Keratinocyte (primary cell): ENCODE measurements around the gene KRTAP10-4. TPM values are rescaled to one million over a fixed set of nuclear protein-coding genes. Genes with fewer than 3 reads are reported as not detected.
"Not testable (repeated sequence)": the region's sequence is repeated elsewhere in the genome, so short reads cannot be mapped to it uniquely, and the experiment has no call there.

Source experiments
- DNase-seq: peaks from one replicate; pipeline ENCODE4 v3.0.0-alpha.2; 2011; ENCODE audit warnings: low read depth, missing footprints, low spot score
- FAIRE-seq: peaks from 2 replicates; lab custom pipeline; 2011; peaks lifted over from hg19 to GRCh38; lab: Jason Lieb, UNC
- H2AFZ ChIP-seq: 2 replicates; pipeline ENCODE4 v1.6.0; 2012; ENCODE audit warnings: low read length, control low read depth, inconsistent platforms; ENCODE audit not compliant: control insufficient read depth
- H3K27ac ChIP-seq: 2 replicates; pipeline ENCODE4 v1.5.1; 2011; ENCODE audit warnings: low read length; ENCODE audit not compliant: control insufficient read depth, insufficient read depth
- H3K27me3 ChIP-seq: 3 replicates; pipeline ENCODE4 v1.6.0; 2011; ENCODE audit warnings: low read length; ENCODE audit not compliant: control insufficient read depth, insufficient read depth; ENCODE audit errors: extremely low read depth
- H3K36me3 ChIP-seq, 2 experiments: 2 replicates in 1 of 2; 3 replicates in 1 of 2; pipeline ENCODE4 v1.5.1; 2011; ENCODE audit warnings: low read length in 2 of 2, mild to moderate bottlenecking in 1 of 2; ENCODE audit not compliant: control insufficient read depth in 2 of 2, insufficient read depth in 2 of 2; ENCODE audit errors: extremely low read depth in 1 of 2
- H3K4me1 ChIP-seq: 3 replicates; pipeline ENCODE4 v1.5.1; 2011; ENCODE audit warnings: low read length; ENCODE audit not compliant: control insufficient read depth, insufficient read depth; ENCODE audit errors: extremely low read depth
- H3K4me2 ChIP-seq: 3 replicates; pipeline ENCODE4 v1.6.0; 2011; ENCODE audit warnings: low read depth, low read length; ENCODE audit not compliant: control insufficient read depth, insufficient read depth; ENCODE audit errors: extremely low read depth
- H3K4me3 ChIP-seq, 3 experiments: fragments of 200-600 bp in 1 of 3; sonication (generic) in 1 of 3; 2 replicates in 2 of 3; 3 replicates in 1 of 3; pipeline ENCODE4 v1.5.1; 2011 to 2016; ENCODE audit warnings: low read length in 3 of 3, mild to moderate bottlenecking in 3 of 3, control low read depth in 2 of 3, inconsistent platforms in 1 of 3, low read depth in 1 of 3, mixed read lengths in 1 of 3, mixed run types in 1 of 3, moderate library complexity in 1 of 3; ENCODE audit not compliant: control insufficient read depth in 2 of 3, insufficient read depth in 2 of 3; ENCODE audit errors: extremely low read depth in 1 of 3
- H3K79me2 ChIP-seq: 2 replicates; pipeline ENCODE4 v1.6.0; 2012; ENCODE audit warnings: low read length; ENCODE audit not compliant: control insufficient read depth, insufficient read depth
- H3K9ac ChIP-seq: 3 replicates; pipeline ENCODE4 v1.6.0; 2011; ENCODE audit warnings: low read length; ENCODE audit not compliant: control insufficient read depth, insufficient read depth; ENCODE audit errors: extremely low read depth
- H3K9me1 ChIP-seq: 3 replicates; pipeline ENCODE4 v1.6.0; 2011; ENCODE audit warnings: low read length; ENCODE audit not compliant: control insufficient read depth, insufficient read depth; ENCODE audit errors: extremely low read depth
- H3K9me3 ChIP-seq: 2 replicates; pipeline ENCODE4 v1.5.1; 2012; ENCODE audit warnings: low read depth, low read length; ENCODE audit not compliant: control insufficient read depth
- H4K20me1 ChIP-seq: 3 replicates; pipeline ENCODE4 v1.6.0; 2011; ENCODE audit warnings: low read length; ENCODE audit not compliant: control insufficient read depth, insufficient read depth; ENCODE audit errors: extremely low read depth
- CTCF ChIP-seq, 3 experiments: IDR thresholded peaks in 1 of 3; conservative IDR thresholded peaks in 1 of 3; optimal IDR thresholded peaks in 1 of 3; 2 replicates in 2 of 3; 3 replicates in 1 of 3; pipeline versions ENCODE3 to v1.5.1; 2011; ENCODE audit warnings: low read length in 3 of 3, mild to moderate bottlenecking in 3 of 3, moderate library complexity in 2 of 3, control low read depth in 1 of 3, inconsistent platforms in 1 of 3; ENCODE audit not compliant: insufficient read depth in 2 of 3; ENCODE audit errors: extremely low read depth in 1 of 3
- EZH2 ChIP-seq: IDR thresholded peaks from one replicate; pipeline ENCODE4 v1.6.1; 2012; ENCODE audit warnings: inconsistent platforms, mild to moderate bottlenecking, low read length, moderate library complexity
- dilution Hi-C: fragments of 300-500 bp; cut with MboI; formaldehyde crosslinking; loops from one replicate; pipeline ENCODE4 v1.7.0; 2020; ENCODE audit warnings: low sequenced_read_pairs; ENCODE audit not compliant: extremely low pct_ligation_motif_present
- polyA plus RNA-seq, 5 experiments: library from polyadenylated mRNA; depleted of rRNA in 3 of 5; stranded (reverse) in 3 of 5; stranded (forward) in 1 of 5; unstranded in 1 of 5; fragments of >200 nt; gene quantifications; 1 replicate in 1 of 5; 2 replicates in 3 of 5; 3 replicates in 1 of 5; pipeline versions ENCODE4 v1.2.1 to v1.2.3, GENCODE V29; 2011 to 2012; ENCODE audit warnings: missing spikeins in 2 of 5, low read depth in 1 of 5, low replicate concordance in 1 of 5

The KRTAP10-4 gene
- polyA plus RNA-seq, 1 donor (not counting 4 experiments of a cell fraction or from before 2014, with no cell fraction given): not detected

DNA sequence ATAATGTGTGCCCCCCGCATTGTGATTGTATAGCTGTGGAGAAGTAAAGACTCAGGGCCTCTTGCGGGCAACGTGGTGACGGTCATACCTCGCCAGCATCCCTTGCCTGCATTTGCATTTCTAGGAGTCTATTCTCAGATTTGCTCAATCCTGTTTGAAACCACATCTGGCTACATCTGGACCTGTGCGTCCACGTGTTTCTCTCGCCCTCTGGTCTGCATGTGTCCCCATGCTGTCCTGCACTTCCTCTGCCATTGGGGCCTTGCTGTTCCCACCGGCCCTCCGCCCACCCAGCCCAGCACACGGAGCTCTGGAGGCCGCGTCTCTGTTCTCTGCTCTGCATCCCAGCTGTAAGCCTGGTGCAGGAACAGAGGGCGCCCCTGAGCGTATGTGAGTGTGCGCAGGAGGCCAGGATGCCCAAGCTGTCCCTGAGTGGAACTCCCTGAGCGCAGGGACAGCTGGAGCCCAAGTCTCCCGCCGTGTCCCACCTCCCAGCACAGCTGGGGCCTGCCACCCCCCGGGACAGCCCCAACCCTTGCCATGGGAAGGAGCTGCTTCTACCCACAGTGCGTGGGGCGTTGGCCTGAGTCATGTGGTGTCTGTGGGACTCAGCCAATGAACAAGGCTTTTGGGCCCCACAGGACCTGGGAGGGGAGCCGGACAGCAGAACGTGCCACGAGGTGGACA, 23.9 kb upstream of the KRTAP10-4 start:
- Histone ChIP-seq H2AFZ (peak overlapping the region; percentile 29), H3K4me3 (no peak overlapping the region), H3K9me3 (no peaks in the 10 kb centered on the region), H3K4me2 (peak overlapping the region; percentile 52), H3K79me2 (no peaks in the 10 kb centered on the region), H3K27ac (no peak overlapping the region), H3K9ac (no peak overlapping the region), H3K4me1 (peaks cover 22% of the 10 kb centered on the region), H3K9me1 (no peaks in the 10 kb centered on the region), H4K20me1 (no peaks in the 10 kb centered on the region), H3K36me3 (no peaks in the 10 kb centered on the region), H3K27me3 (peaks cover 4% of the 10 kb centered on the region)
- TF ChIP-seq CTCF (optimal IDR thresholded peaks at IDR 0.05 in 1 of 3, IDR thresholded peaks at IDR 0.05 in 1 of 3, conservative IDR thresholded peaks at IDR 0.05 in 1 of 3; ENCODE audit: extremely low read depth in 1 of 3, insufficient read depth in 2 of 3, low read length in 3 of 3): peak in 1 of 3 experiments; percentile 47
- TF ChIP-seq EZH2: no peak
- FAIRE-seq: peak; percentile 32
- no peak for DNase-seq
- dilution Hi-C loops: no loop called here

- dilution Hi-C loops: not testable (repeated sequence)
These were observed 23.2 kb upstream of the KRTAP10-4 start for GRCh38 chr21:44550285-44550684.

More at GRCh38 chr21:44550285-44550684, 23.2 kb upstream of the KRTAP10-4 start:
- not testable (repeated sequence) for H3K9ac ChIP-seq, H4K20me1 ChIP-seq, H3K9me1 ChIP-seq, H3K36me3 ChIP-seq, FAIRE-seq, H3K9me3 ChIP-seq, DNase-seq, H3K79me2 ChIP-seq, H2AFZ ChIP-seq, H3K27ac ChIP-seq, H3K27me3 ChIP-seq, H3K4me3 ChIP-seq
- Histone ChIP-seq H3K4me1 (peaks cover 22% of the 10 kb centered on the region), H3K4me2 (peak overlapping the region; percentile 2)
